ENCODE data around the gene KRT84. TPM values are rescaled to one million over a fixed set of nuclear protein-coding genes. Genes with fewer than 3 reads are reported as not detected.

Gene KRT84
- polyA plus RNA-seq, 1 donor from 2014 or later, result not detected

GRCh38 chr12:52341066-52341580 is 44.3 kb downstream of the KRT84 start:
- H3F3A ChIP-seq (ENCODE audit: insufficient read depth, low read length, poor library complexity, severe bottlenecking), result no peaks in the 10 kb centered on the region
- no peaks in the 10 kb centered on the region for H3K36me3 ChIP-seq (ENCODE audit: insufficient read depth, low read length)
- no peak overlapping the region for H3K4me3 ChIP-seq (ENCODE audit: low read length)
- H3K9me2 ChIP-seq (ENCODE audit: insufficient read depth, low read length), result no peaks in the 10 kb centered on the region
- H3K79me2 ChIP-seq (replicated peaks; ENCODE audit: insufficient read depth, low read length), result no peaks in the 10 kb centered on the region
- TF ChIP-seq, protein P1, sequence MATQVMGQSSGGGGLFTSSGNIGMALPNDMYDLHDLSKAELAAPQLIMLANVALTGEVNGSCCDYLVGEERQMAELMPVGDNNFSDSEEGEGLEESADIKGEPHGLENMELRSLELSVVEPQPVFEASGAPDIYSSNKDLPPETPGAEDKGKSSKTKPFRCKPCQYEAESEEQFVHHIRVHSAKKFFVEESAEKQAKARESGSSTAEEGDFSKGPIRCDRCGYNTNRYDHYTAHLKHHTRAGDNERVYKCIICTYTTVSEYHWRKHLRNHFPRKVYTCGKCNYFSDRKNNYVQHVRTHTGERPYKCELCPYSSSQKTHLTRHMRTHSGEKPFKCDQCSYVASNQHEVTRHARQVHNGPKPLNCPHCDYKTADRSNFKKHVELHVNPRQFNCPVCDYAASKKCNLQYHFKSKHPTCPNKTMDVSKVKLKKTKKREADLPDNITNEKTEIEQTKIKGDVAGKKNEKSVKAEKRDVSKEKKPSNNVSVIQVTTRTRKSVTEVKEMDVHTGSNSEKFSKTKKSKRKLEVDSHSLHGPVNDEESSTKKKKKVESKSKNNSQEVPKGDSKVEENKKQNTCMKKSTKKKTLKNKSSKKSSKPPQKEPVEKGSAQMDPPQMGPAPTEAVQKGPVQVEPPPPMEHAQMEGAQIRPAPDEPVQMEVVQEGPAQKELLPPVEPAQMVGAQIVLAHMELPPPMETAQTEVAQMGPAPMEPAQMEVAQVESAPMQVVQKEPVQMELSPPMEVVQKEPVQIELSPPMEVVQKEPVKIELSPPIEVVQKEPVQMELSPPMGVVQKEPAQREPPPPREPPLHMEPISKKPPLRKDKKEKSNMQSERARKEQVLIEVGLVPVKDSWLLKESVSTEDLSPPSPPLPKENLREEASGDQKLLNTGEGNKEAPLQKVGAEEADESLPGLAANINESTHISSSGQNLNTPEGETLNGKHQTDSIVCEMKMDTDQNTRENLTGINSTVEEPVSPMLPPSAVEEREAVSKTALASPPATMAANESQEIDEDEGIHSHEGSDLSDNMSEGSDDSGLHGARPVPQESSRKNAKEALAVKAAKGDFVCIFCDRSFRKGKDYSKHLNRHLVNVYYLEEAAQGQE (IDR thresholded peaks at IDR 0.05; ENCODE audit: borderline replicate concordance), result no peak
- no peak overlapping the region for H3K4me2 ChIP-seq (ENCODE audit: low read length)
- no peak overlapping the region for H3K9ac ChIP-seq (ENCODE audit: low read length)
- no peaks in the 10 kb centered on the region for H3K27me3 ChIP-seq (ENCODE audit: insufficient read depth, low read depth, low read length)
- H3K9me3 ChIP-seq (ENCODE audit: low read length), result no peaks in the 10 kb centered on the region
- no peak overlapping the region for H3K27ac ChIP-seq (ENCODE audit: low read length)
- H2AFZ ChIP-seq (ENCODE audit: low read depth, low read length), result no peak overlapping the region
- H4K20me1 ChIP-seq (ENCODE audit: insufficient read depth), result no peaks in the 10 kb centered on the region

- Histone ChIP-seq H2AFZ (ENCODE audit: low read depth, low read length) (no peak overlapping the region), H3K9me3 (ENCODE audit: low read length) (no peaks in the 10 kb centered on the region), H3K9me2 (ENCODE audit: insufficient read depth, low read length) (no peaks in the 10 kb centered on the region), H3K9ac (ENCODE audit: low read length) (no peak overlapping the region), H4K20me1 (ENCODE audit: insufficient read depth) (no peaks in the 10 kb centered on the region), H3K4me2 (ENCODE audit: low read length) (no peak overlapping the region), H3K4me3 (ENCODE audit: low read length) (no peak overlapping the region), H3K79me2 (replicated peaks; ENCODE audit: insufficient read depth, low read length) (no peaks in the 10 kb centered on the region), H3K36me3 (ENCODE audit: insufficient read depth, low read length) (no peaks in the 10 kb centered on the region), H3F3A (ENCODE audit: insufficient read depth, low read length, poor library complexity, severe bottlenecking) (no peaks in the 10 kb centered on the region), H3K27ac (ENCODE audit: low read length) (no peak overlapping the region), H3K27me3 (ENCODE audit: insufficient read depth, low read depth, low read length) (no peaks in the 10 kb centered on the region)
- TF ChIP-seq RAD21 (conservative IDR thresholded peaks at IDR 0.05) (no peak), MXI1 (conservative IDR thresholded peaks at IDR 0.05; ENCODE audit: poor library complexity, severe bottlenecking) (no peak), SMC3 (conservative IDR thresholded peaks at IDR 0.05; ENCODE audit: poor library complexity) (no peak), TAF1 (IDR thresholded peaks at IDR 0.05; ENCODE audit: low read depth) (no peak)
- TF ChIP-seq, protein P1 (IDR thresholded peaks at IDR 0.05; ENCODE audit: borderline replicate concordance), result no peak
These were observed 47.1 kb downstream of the KRT84 start for GRCh38 chr12:52338241-52338960.

DNA sequence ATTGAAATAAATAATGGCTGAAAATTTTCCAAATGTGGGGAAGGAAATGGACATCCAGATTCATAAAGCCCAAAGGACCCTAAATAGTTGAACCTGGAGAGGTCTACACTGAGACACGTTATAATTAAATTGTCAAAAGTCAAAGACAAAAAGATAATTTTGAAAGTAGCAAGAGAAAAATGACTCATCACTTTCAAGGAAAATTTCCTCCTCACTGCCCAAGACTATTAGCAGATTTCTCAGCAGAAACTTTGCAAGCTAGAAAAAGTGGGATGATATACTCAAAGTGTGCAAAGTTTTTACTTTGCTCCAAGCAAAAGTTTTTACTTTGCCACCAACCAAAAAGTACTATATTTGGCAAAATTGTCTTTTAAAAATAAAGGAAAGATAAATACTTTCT is 48.4 kb downstream of the KRT84 start:
- Histone ChIP-seq H3F3A (ENCODE audit: insufficient read depth, low read length, poor library complexity, severe bottlenecking) (no peaks in the 10 kb centered on the region), H3K36me3 (ENCODE audit: insufficient read depth, low read length) (no peaks in the 10 kb centered on the region), H3K4me2 (ENCODE audit: low read length) (no peak overlapping the region), H3K27ac (ENCODE audit: low read length) (no peak overlapping the region), H3K9me3 (ENCODE audit: low read length) (no peaks in the 10 kb centered on the region), H3K9ac (ENCODE audit: low read length) (no peak overlapping the region), H2AFZ (ENCODE audit: low read depth, low read length) (no peak overlapping the region), H3K9me2 (ENCODE audit: insufficient read depth, low read length) (no peaks in the 10 kb centered on the region), H3K4me3 (ENCODE audit: low read length) (no peak overlapping the region), H4K20me1 (ENCODE audit: insufficient read depth) (no peaks in the 10 kb centered on the region), H3K27me3 (ENCODE audit: insufficient read depth, low read depth, low read length) (no peaks in the 10 kb centered on the region), H3K79me2 (replicated peaks; ENCODE audit: insufficient read depth, low read length) (no peaks in the 10 kb centered on the region)
- no peak for TF ChIP-seq POLR2AphosphoS5 (IDR thresholded peaks at IDR 0.05)
- TF ChIP-seq, protein P1 (IDR thresholded peaks at IDR 0.05; ENCODE audit: borderline replicate concordance), result no peak
